Stimulated activated CD4-positive, alpha-beta T cell treated with anti-CD3 and anti-CD28 coated beads, TNF-alpha, amount 100 ng/mL, for 4 hours (primary cell): ENCODE results near the gene TFDP3.

Experiments
- DNase-seq, 3 experiments: peaks; one replicate each; pipeline ENCODE4 v3.0.0-alpha.2; 2020; ENCODE audit warnings: low read depth in 3 of 3

The TFDP3 gene, protein sequence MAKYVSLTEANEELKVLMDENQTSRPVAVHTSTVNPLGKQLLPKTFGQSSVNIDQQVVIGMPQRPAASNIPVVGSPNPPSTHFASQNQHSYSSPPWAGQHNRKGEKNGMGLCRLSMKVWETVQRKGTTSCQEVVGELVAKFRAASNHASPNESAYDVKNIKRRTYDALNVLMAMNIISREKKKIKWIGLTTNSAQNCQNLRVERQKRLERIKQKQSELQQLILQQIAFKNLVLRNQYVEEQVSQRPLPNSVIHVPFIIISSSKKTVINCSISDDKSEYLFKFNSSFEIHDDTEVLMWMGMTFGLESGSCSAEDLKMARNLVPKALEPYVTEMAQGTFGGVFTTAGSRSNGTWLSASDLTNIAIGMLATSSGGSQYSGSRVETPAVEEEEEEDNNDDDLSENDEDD

DNA sequence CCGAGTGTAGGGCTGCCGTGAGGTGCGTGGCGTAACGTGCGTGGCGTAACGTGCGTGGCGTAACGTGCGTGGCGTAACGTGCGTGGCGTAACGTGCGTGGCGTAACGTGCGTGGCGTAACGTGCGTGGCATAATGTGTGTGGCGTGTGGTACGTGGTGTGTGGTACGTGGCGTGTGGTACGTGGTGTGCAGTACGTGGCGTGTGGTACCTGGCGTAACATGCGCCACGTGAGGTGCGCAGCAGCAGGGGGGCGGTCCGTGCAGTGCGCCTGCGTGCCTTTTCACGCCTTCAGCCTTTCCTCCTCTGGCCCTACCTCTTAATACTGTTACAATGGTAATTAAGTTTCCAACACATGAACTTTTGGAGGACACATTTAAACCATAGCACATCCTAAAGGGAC, at the start of gene TFDP3:
TSS of gene TFDP3 (minus strand) at position 26 of the 400 bp plus-strand sequence. CDS start 95 bp downstream, outside the sequence.
- DNase-seq: no peak

DNA sequence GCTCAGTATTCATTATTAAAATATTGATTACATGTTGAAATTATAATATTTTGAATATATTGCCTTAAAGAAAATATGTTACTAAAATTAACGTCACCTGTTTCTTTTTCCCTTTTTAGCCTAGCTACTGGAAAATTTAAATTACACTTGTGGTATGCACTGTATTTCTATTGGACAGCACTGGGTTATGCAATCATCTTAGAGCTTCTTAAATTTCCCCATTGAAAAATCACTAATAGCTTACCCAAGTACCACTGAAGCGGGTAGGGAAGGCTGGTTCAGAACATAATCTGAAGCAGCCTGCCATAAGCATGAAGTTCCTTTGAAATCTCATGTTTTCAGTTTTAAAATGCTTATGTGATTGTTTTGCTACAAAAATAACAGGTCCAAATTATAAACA, 49.5 kb upstream of the TFDP3 start:
- no peak for DNase-seq

DNA sequence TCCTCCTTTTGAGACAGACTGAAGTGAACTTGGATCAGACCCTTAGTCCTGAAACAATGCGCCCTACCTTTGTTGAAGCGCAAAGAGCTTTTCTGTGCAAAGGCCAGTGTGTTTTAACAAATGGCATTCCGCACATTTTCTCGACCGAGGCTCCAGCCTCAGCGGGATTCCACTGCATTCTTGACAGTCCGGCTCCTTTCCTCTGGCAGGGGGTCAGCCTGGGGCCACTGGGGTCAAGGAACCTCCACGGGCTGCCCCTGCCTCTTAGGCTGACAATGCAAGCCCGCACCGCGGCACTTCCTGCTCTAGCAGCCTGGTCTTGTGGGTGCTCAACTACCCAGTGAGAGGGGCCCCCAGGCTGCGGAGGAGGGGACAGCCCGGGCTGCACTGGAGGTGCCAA, 47.2 kb upstream of the TFDP3 start:
- DNase-seq: no peak

DNA sequence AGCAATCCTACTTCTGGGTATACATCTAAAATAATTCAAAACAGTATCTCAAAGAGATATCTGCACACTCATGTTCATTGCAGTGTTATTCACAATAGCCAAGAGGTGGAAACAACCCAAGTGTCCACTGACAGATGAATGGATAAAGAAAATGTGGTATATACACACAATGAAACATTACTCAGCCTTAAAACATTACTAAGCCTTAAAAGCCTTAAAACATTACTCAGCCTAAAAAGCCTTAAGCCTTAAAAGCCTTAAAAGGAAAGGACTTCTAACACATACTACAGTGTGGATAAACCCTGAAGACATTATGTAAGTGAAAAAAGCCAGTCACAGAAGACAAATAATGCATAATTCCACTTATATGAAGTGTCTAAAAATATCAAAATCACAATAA, 40.3 kb upstream of the TFDP3 start:
- no peak for DNase-seq

DNA sequence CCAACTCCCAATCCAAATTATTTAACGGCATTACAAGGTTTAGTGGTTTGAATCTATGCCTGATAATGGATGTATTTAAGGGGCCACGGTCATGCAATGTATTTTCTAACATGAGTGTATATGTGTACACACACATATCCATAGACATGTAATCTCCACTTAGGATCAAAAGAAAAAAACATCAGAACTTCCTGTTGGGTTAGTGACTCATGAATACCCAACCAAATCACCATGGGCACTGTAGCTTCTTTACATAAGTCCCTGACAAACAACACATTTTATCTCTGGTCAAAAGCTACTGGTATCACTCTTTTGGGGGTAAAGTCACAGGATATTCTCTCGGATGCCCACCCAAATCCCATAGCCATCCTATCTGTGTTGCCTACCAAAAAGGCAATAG, 36.5 kb upstream of the TFDP3 start:
- DNase-seq: no peak

DNA sequence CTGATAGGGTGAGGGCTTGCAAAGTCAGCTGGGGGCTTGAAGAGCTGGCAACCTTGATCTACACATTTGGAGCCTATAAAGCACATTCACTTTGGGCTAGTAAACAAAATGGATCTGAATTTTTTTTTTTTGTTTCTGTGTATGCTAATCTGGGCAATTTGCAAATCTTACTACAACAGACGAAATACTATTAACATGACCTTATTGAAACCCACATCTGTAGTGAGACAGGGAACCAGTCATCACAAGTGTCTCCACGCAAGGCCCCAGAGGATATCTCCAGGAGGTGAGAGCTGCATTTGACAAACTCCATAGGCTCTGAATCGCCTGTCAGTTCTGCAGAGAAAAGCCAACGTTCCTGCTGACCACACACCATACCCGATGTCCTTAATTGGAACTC, 33.0 kb upstream of the TFDP3 start:
- DNase-seq: no peak

DNA sequence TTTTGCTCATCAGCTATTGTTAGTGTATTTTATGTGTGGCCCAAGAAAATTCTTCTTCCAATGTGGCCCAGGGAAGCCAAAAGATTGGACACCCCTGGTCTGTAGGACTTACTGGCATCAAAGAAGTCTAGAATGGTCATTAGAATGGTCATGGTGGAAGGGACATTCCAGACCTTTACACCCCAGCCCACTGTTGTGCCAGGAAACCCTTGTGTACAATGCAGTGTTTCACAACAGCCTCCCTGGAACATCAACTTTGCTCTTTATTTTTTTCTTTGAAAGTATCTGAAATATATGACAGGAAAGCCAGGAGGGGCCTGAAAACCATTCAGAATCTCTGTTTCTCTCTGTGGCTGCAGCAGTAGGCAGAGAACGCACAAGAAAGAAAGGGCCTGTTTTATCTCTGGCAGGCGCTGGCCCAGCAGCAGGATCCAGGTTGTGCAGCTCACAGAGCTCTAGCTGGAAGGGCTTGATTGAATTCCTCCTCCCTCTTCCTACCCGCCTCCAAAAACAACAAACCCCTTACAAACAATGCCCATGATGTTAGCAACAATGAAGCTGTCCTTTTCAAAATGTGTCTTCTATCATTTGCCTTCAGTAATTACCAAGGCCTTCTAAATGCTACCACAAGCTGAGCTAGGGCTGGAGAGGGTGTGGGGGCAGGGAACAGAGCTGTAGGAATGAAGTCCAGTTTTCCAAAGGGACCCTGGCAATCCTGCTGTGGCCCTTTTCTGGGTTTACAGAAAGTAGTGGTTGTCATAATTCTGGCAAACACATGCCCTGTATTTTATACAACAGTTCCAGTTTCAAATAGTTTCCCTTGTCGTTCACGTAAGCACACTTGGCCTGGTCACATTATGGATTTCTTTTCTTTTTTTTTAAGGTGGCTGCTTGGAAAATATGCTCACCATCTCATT, 32.3 kb upstream of the TFDP3 start:
- no peak for DNase-seq

DNA sequence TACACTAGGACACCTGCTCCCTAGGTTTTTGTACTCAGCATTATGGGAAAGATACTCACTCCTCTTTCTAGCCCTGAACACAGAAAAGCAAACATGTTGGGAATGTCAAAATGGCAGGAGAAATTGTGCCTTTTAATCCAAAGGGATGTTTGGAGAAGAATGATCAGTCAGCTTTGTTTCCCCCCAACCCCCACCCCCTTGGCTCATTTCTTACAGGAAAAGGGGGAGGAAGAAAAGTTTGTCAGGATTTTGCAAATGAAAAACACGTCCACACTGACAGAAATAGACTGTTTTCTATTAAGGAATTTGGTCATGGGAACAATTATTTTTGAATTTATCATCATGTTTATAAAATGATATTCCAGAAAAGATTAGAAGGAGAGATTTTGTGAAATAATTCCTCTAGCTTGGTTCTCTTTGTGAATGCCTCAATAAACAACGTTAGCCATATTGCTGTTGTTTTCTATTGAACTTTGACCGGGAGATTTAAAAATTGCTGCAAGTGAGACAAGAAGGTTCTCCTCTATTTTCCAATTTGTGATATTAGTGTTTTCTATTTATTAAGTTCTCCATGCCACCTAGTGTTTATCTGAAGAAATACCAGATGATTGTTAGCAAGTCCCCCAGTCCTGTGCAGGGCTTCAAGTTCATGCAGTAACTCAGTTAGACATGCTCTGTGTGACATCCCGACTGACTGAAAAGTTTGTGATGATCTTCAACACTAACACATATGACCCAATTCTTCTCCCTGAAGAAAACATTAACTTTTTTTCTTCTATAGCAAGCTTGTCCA, 31.3 kb upstream of the TFDP3 start:
- DNase-seq: no peak

DNA sequence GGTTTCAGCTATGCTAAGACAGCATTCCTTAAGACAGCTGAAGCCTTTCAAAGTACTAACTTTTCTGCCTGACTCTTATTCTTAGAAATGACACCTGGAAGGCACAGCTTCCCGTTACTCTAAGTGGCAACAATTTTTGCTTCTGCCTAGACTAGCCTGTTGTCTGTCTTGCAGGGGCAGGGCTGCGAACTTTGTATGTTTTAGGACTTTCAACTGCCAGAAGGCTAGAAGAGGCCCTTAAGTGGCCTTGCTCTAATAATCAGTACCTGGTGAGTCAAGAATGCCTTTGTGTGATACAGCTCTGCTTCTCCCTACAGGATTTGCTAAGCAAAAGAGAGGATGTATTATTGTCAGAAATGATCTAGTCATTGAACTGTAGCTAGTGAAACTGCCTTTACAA, 30.0 kb upstream of the TFDP3 start:
- no peak for DNase-seq

DNA sequence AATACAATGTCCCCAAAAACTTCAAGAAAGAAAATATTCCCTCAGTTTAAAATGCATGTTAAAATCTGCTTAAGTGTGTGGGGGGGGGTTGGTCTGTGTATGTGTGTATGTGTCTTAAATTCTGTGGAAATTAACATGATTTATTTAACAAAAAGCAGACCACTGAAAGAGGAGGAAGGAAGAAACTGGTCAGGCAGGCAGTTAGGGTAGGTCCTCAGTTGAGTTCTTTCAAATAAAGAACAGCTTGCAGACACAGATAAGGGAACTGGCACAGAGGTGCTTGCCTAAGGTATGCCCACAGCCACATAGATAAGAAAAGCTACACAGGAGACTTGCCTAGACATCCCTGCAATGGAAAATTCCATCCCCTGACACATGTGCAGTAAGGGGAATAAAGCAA, 28.8 kb upstream of the TFDP3 start:
- no peak for DNase-seq

DNA sequence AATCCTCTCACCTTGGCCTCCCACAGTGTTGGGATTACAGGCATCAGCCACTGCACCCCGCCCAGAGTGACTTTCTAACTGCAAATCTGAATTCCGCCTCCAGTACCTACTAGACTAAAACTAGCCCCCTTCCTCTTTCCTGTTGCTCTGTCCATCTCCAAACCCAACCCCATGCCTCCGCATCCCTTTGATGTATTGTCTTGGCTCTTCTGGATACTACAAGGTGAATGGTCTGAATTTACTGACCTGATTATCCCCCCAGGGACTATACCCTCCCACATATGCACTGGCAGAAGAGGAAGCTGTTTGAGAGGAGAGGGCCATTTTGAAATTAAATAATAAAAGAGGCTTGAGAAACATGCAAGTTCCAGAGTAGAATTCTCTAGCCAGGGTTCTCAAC, 17.7 kb upstream of the TFDP3 start:
- DNase-seq: no peak

DNA sequence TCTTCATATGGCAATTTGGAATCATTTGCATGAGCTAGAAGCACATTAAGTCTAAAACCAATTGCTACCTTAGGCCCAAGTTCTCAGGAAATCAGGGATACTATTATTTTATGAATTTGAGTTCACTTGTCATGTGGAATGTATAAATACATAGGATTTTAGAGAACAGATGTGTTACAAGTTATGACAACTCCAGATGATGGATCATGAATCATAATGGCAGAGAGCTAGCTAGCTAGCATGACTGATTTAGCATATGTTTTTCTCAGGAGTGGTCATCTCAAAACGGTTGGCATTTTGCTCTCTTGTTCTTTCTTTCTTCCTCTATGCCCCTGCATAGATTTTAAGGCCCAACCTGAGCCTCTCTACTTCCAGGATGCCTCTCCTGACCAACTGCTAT, 14.2 kb upstream of the TFDP3 start:
- no peak for DNase-seq

DNA sequence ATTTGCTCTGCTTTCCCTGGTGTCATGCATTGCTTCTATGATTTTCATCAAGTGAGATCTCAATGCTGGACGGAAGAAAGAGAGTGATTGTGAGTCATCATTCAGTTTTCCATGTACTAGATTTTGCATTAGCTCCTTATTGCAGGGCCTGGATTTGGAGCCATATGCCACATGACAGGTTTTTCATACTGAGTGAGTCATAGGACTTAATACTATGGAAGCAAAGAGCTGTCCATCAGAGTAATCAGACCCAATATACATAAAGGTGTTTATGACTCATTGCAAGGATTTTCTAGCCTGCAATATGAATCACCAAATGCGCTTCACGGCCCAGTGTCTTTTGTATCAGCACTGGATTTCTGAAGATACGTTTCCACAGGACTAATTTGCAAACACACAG, 11.2 kb upstream of the TFDP3 start:
- no peak for DNase-seq

DNA sequence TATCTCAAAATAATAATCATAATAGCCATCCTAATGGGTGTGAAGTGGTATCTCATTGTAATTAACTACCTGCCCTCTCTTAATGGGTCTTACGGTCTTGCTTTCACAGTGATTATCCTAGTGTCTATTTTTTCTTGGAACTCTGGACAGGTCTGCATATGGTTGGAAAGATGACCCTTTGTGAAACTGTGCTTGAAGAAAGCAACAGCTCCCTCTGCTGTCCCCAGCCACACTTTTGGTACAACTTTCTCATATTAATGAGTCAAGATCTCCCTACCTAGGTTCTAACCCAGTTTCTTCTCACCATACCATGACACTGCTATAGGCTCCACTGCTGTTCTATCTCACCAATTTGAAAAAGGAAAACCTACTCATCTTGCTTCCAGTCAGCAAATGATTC, 2.4 kb downstream of the TFDP3 start:
- no peak for DNase-seq

DNA sequence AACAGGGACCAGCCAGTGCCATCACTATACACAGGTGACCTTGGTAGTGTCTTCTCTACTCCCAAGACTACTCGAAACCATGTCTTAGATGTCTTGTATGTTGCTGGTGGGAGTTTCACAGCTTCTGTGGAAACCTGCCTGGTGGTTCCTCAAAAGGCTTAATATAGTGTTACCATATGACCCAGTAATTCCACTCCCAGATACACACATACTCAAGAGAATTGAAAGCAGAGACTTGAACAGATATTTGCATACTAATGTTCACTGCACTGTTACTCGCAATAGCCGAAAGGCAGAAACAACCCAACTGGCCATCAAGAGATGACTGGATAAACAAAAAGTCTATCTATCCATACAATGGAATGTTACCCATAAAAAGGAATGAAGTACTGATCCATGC, 3.1 kb downstream of the TFDP3 start:
- no peak for DNase-seq

DNA sequence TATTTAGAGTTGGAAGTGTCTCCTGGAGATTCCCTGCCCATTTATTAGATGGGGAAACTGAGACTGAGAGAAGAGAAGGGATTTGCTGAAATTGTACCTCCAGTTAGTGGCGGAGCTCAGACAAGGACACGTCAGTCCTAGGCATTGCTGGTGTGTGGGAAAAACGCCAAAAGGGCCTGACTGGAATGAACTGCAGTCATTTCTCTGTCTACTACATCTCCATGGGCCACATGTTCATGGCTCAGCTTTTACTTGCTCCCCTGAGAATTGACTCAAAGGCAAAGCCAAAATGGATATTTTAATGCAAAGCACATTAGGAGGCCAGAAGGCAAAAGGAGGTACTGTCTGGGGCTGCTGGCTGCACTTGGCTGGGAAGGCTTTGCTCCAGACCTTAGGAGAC, 3.9 kb downstream of the TFDP3 start:
- no peak for DNase-seq

DNA sequence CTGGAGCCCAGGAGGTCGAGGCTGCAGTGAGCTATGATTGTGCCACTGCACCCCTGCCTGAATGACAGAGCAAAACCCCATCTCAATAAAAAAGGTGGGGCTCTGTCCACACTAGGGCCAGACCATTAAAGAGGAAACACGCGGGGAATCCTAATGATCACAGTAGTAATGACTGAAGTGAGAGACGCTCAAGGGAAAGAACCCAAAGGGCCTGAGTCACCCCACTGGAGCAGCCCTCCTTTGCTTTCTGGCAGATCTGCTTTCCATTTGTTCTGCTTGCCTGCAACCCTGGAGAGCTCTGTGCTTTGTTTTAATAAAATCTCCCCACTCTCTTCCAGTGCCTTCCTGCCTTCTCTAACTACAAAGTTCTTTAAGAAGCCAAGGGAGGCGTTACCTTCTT, 5.0 kb downstream of the TFDP3 start:
- DNase-seq: no peak

DNA sequence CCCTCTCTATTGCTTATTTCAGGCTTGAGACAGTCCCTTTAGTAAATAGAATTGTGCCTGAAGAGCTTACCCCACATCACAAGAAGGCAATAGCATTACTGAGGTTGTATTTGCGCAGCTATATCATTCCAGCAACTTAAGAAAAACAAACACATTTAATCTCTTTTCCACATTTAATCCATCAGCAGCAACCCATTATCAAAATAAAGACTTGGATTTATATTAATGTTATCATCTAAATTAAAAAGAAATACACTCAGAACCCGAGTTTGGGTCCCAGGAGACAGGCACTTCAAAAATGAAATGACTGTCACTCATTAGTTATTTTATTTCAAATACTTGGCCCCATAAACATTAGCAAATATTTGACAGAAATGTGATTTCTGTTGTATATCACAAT, 10.4 kb downstream of the TFDP3 start:
- no peak for DNase-seq

DNA sequence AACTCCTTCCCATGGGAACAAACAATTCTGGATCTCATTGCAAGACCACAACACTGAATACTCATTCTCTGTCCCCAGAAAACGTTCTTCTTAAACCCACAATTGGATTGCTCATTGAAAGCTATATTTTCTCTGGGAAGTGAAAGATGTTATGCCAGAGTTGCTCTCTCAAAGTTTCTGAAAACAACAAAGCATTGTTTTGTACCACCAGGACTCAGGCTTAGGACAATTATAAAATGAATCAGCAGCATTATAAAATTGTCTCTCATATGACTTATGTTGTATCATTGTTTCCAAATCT, 26.5 kb downstream of the TFDP3 start:
- no peak for DNase-seq

DNA sequence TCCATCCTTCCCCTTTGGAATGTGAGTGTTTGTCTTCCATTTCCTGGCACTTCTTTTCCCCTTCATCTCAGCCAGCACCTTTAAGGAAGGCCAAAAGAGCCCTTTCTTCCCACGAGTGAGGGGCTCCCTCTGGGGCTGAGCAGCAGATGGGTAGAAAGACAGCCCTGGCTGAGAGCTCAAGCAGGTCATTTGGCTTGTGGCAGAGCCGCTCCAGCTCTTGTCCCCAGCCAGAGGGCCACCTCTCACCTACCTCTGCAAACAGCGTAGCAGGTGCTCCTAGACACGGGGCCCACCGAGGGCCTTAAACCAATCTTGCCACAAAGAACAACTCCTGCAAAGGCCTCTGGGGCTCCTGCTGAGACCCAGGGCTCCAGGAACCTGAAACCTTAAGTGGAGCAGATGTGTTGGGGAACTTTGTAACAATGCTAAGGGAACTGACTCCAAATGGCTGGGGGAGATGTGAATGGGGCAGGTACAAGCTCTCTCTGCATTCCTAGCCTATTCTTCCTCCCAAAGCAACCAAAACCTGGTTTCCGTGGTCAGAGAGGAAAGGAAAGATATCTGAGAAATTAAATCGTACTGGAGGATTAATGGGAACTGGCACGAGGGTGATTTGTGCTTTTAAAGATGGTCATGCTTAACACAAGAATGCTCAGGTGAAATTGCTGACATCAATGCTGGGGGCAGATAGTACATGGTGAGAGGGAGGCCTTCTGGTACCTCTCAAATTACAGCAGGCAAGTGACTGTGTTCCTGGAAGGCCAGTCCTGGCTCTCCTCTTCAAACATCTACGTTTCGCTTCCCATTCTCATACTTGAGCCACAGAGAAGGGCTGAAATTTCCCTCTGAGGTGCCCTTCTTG, 27.0 kb downstream of the TFDP3 start:
- DNase-seq: no peak

DNA sequence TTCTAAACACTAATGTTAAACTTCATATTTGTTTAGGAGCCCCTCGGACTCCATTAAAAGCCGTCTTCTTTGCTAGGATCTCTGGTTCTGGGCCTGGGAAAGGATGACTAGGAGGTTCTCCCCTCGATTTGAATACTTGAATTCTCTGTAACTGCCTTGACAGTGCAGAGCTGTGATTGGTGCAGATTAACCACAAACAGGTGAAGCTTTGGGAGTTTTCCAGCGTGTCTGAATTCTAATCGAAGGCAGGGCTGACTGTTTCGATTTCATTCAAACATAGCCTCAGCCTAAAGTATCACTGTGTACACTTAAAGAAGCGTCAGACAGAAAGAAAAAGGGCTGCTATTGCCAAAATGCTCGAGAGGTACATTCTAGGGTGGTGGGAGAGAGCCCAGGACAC, 29.0 kb downstream of the TFDP3 start:
- no peak for DNase-seq

DNA sequence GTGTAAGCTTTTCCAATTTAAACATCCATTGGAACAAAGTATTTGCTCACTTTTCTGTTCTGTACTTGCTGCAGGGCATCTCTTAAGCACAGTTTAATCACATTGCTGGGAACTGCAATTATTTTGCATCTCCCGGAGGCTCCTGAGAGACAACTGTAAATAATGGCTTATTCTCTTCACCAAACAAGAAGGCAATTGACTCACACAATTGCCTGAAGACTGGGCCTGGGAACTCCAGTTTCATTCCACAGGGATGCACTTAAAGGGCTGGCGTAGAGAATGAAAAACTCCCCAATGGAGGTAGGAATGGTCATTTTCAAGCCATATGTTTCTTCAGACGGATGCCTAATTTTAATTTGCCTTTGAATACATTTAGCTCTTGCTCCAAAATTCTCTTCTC, 29.5 kb downstream of the TFDP3 start:
- no peak for DNase-seq
